ENCODE results near the gene GAK. TPM values are rescaled to one million over a fixed set of nuclear protein-coding genes. Genes with fewer than 3 reads are reported as not detected.

The GAK gene
- total RNA-seq, 1 donor from 2014 or later: 89.1 TPM

DNA sequence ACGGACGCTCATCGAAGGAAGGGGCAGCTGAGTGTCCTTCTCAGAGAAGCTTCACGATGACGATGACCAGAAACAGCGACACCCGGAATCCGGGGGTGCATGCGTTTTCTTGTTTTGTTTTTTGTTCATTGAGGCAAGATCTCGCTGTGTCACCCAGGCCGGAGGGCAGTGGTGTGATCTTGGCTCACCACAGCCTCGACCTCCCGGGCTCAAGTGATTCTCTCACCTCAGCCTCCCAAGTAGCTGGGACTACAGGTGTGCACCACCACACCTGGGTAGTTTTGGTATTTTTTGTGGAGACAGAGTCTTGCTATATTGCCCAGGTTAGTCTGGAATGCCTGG, 21.4 kb upstream of the GAK start:
- DNase-seq (ENCODE audit: extremely low spot score in 2 of 2): no peak
- no peaks in the 10 kb centered on the region for H3K27me3 ChIP-seq
- H3K4me3 ChIP-seq: no peak overlapping the region
- H3K36me3 ChIP-seq: peaks cover 0 to 23% of the 10 kb centered on the region in 2 donors
- H3K9me3 ChIP-seq: no peaks in the 10 kb centered on the region
- no peak for TF ChIP-seq POLR2A (IDR thresholded peaks at IDR 0.05)
- no peak for TF ChIP-seq POLR2AphosphoS5 (IDR thresholded peaks at IDR 0.05; ENCODE audit: insufficient read depth in 1 of 2, low read depth in 1 of 2)
- TF ChIP-seq, protein P1, sequence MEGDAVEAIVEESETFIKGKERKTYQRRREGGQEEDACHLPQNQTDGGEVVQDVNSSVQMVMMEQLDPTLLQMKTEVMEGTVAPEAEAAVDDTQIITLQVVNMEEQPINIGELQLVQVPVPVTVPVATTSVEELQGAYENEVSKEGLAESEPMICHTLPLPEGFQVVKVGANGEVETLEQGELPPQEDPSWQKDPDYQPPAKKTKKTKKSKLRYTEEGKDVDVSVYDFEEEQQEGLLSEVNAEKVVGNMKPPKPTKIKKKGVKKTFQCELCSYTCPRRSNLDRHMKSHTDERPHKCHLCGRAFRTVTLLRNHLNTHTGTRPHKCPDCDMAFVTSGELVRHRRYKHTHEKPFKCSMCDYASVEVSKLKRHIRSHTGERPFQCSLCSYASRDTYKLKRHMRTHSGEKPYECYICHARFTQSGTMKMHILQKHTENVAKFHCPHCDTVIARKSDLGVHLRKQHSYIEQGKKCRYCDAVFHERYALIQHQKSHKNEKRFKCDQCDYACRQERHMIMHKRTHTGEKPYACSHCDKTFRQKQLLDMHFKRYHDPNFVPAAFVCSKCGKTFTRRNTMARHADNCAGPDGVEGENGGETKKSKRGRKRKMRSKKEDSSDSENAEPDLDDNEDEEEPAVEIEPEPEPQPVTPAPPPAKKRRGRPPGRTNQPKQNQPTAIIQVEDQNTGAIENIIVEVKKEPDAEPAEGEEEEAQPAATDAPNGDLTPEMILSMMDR (IDR thresholded peaks at IDR 0.05): no peak
- no peaks in the 10 kb centered on the region for H3K4me1 ChIP-seq
- H3K27ac ChIP-seq: no peak overlapping the region
- intact Hi-C loops (cut with DNase I): no loop called here

DNA sequence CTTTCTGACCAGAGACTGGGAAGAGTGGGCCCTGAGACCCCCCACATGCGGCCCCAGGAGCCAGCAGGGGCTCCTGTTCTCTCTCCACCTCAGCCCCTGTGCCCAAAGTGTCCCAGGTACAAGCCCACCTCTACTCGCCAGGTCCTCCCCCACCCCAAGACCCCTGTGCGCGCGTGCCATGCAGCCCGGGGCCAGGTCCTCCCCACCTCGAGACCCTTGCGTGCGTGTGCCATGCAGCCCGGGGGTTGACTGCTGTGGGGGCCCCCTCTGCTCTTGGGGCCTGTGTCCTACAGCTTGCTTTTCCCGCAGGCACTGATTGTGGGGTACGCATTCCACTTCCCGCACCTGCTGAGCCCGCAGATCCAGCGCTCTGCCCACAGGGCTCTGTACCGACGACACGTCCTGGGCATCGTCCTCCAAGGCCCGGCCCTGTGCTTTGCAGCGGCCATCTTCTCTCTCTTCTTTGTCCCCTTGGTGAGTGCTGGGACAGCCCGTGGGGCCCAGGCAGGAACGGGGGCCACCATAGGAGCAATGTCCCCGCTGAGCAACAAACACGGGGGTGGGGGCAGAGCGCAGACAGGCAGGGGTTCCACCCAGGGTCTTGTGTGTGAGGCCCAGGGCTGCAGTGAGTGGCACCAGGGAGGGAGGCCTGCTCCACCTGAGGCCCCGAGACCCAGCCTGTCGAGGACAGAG, 20.9 kb upstream of the GAK start:
- no peaks in the 10 kb centered on the region for H3K4me1 ChIP-seq
- H3K27me3 ChIP-seq: no peaks in the 10 kb centered on the region
- intact Hi-C loops (cut with DNase I): no loop called here
- H3K4me3 ChIP-seq: no peak overlapping the region
- no peak for DNase-seq (ENCODE audit: extremely low spot score in 2 of 2)
- H3K9me3 ChIP-seq: no peaks in the 10 kb centered on the region
- no peak for TF ChIP-seq POLR2AphosphoS5 (IDR thresholded peaks at IDR 0.05; ENCODE audit: insufficient read depth in 1 of 2, low read depth in 1 of 2)
- TF ChIP-seq POLR2A (IDR thresholded peaks at IDR 0.05): no peak
- TF ChIP-seq, protein P1 (IDR thresholded peaks at IDR 0.05): no peak
- no peak overlapping the region for H3K27ac ChIP-seq
- H3K36me3 ChIP-seq: peaks cover 0 to 20% of the 10 kb centered on the region in 2 donors

DNA sequence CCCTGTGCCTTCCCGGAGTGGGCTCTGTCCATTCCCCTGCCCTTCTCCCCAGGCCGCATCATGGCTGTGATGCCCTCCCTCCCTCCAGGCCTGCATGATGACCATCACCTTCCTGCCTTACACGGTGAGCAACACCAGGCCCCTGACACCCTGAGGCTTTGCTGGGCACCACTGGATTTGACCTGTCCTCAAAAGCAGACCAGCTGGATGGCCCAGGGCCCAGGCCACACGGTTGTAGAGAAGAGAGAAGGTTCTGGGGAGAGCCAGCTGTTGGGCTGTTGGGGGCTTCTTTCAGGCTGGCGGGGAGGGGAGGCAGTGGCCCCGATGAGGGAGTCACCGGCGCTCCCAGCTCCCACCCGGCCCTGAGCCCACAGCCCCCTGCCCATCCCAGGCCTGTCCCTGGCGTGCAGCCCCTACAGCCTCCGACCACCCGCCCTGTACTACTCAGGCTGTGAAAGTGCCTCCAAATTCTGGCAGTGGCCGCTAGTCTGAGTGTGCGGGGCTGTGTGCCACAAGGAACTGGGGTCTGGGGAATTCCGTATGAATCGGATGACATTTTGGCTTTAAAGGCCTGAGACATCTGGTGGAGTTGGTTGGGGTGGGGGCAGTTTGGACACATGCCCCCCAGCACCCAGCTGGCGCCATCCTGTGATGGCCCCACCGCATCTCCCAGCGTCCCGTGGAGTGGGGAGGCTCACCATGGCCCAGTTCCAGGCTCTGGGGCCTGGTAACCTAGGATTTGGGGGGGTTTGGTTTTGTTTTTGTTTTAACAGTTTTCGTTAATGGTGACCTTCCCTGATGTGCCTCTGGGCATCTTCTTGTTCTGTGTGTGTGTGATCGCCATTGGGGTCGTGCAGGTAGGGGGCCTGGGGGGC, 19.7 kb upstream of the GAK start:
- DNase-seq (ENCODE audit: extremely low spot score in 2 of 2): no peak
- Histone ChIP-seq H3K9me3 (no peaks in the 10 kb centered on the region), H3K27ac (no peak overlapping the region), H3K4me3 (no peak overlapping the region), H3K36me3 (peaks cover 0 to 13% of the 10 kb centered on the region in 2 donors), H3K4me1 (no peaks in the 10 kb centered on the region), H3K27me3 (no peaks in the 10 kb centered on the region)
- TF ChIP-seq, protein P1 (IDR thresholded peaks at IDR 0.05): no peak
- TF ChIP-seq POLR2AphosphoS5 (IDR thresholded peaks at IDR 0.05; ENCODE audit: insufficient read depth in 1 of 2, low read depth in 1 of 2) (no peak), POLR2A (IDR thresholded peaks at IDR 0.05) (no peak)
- intact Hi-C loops (cut with DNase I): no loop called here

DNA sequence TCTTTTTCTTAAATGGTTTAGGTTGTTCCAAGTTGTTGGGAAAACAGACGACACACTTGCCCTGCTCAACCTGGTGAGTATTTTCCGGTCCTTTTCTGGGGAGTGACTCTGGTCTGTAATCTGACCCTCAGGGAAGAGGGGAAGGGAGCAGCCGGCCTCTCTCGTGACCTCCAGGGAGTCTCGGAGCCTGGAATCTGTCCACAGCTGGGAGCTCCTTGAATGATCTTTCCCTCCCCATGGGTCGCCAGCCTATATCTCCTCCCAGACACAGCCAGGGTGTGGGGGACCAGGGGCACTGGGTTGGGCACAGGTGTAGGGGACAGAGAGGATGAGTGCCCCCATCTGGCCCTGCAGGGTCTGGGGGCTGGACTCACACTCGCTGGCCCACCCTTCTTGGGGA, 19.1 kb upstream of the GAK start:
- DNase-seq (ENCODE audit: extremely low spot score in 2 of 2): no peak
- Histone ChIP-seq H3K36me3 (peaks cover 0 to 13% of the 10 kb centered on the region in 2 donors), H3K4me3 (no peak overlapping the region), H3K27ac (no peak overlapping the region), H3K27me3 (no peaks in the 10 kb centered on the region), H3K4me1 (no peaks in the 10 kb centered on the region), H3K9me3 (no peaks in the 10 kb centered on the region)
- TF ChIP-seq POLR2AphosphoS5 (IDR thresholded peaks at IDR 0.05; ENCODE audit: insufficient read depth in 1 of 2, low read depth in 1 of 2): no peak
- TF ChIP-seq POLR2A (IDR thresholded peaks at IDR 0.05): no peak
- TF ChIP-seq, protein P1 (IDR thresholded peaks at IDR 0.05): no peak
- intact Hi-C loops (cut with DNase I): no loop called here

All from vagina (tissue), 2 donors.